WTC11 (cell line): Measurements from ENCODE around the gene TKTL1.

Experiments
- ARID4B ChIP-seq: sonication (generic); formaldehyde crosslinking; IDR thresholded peaks from 2 replicates; pipeline ENCODE4 v1.8.0; 2023; ENCODE audit warnings: missing genetic modification reagents, mild to moderate bottlenecking, borderline replicate concordance
- ATF2 ChIP-seq: sonication (generic); formaldehyde crosslinking; IDR thresholded peaks from 2 replicates; pipeline ENCODE4 v1.8.1; 2022; ENCODE audit warnings: low read depth, missing genetic modification reagents, borderline replicate concordance
- CTCF ChIP-seq: fragments of 200-600 bp; IDR thresholded peaks from 2 replicates; pipeline ENCODE4 v1.8.0; 2022; ENCODE audit warnings: antibody characterized with exemption
- ELF4 ChIP-seq: sonication (generic); formaldehyde crosslinking; IDR thresholded peaks from 2 replicates; pipeline ENCODE4 v1.8.1; 2022; ENCODE audit warnings: low read depth, mild to moderate bottlenecking, moderate library complexity, missing genetic modification reagents
- NR1H2 ChIP-seq: sonication (generic); formaldehyde crosslinking; IDR thresholded peaks from 2 replicates; pipeline ENCODE4 v1.9.0; 2021; ENCODE audit warnings: mild to moderate bottlenecking, moderate library complexity, missing genetic modification reagents
- RELA ChIP-seq: sonication (generic); formaldehyde crosslinking; IDR thresholded peaks from 2 replicates; pipeline ENCODE4 v1.8.1; 2022; ENCODE audit warnings: missing genetic modification reagents, mild to moderate bottlenecking, borderline replicate concordance
- TEAD1 ChIP-seq: sonication (generic); formaldehyde crosslinking; IDR thresholded peaks from 2 replicates; pipeline ENCODE4 v1.8.0; 2022; ENCODE audit warnings: mild to moderate bottlenecking, missing genetic modification reagents
- ZNF232 ChIP-seq: sonication (generic); formaldehyde crosslinking; IDR thresholded peaks from 2 replicates; pipeline ENCODE4 v1.8.0; 2022; ENCODE audit warnings: mild to moderate bottlenecking, missing genetic modification reagents
- TF ChIP-seq, protein P1 (sequence below): sonication (generic); formaldehyde crosslinking; conservative IDR thresholded peaks from 2 replicates; pipeline ENCODE4 v1.8.1; 2022; ENCODE audit warnings: mild to moderate bottlenecking, missing genetic modification reagents

DNA sequence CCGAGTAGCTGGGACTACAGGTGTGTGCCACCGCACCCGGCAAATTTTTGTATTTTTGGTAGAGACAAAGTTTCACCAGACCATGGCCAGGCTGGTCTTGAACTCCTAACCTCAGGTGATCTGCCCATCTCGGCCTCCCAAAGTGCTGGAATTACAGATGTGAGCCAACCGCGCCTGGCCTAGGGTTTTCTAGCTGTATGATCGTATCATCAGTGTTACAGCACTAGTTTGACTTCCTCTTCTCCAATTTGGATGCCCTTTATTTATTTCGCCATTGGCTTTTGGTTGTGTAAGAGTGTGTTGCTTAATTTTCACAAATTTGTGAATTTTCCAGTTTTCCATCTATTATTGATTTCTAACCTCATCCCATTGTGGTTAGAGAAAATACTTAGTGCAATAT is 5.2 kb downstream of the TKTL1 start:
- TF ChIP-seq ATF2 (CRISPR knock-in tag) (no peak), TEAD1 (CRISPR knock-in tag) (no peak), CTCF (no peak), ELF4 (CRISPR knock-in tag) (no peak), ARID4B (CRISPR knock-in tag) (no peak), RELA (CRISPR knock-in tag) (no peak), NR1H2 (CRISPR knock-in tag) (no peak), ZNF232 (CRISPR knock-in tag) (no peak)
- TF ChIP-seq, protein P1, sequence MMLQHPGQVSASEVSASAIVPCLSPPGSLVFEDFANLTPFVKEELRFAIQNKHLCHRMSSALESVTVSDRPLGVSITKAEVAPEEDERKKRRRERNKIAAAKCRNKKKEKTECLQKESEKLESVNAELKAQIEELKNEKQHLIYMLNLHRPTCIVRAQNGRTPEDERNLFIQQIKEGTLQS (CRISPR knock-in tag), result no peak
